Measurements from ENCODE around the gene BRD3.

Gene BRD3

DNA sequence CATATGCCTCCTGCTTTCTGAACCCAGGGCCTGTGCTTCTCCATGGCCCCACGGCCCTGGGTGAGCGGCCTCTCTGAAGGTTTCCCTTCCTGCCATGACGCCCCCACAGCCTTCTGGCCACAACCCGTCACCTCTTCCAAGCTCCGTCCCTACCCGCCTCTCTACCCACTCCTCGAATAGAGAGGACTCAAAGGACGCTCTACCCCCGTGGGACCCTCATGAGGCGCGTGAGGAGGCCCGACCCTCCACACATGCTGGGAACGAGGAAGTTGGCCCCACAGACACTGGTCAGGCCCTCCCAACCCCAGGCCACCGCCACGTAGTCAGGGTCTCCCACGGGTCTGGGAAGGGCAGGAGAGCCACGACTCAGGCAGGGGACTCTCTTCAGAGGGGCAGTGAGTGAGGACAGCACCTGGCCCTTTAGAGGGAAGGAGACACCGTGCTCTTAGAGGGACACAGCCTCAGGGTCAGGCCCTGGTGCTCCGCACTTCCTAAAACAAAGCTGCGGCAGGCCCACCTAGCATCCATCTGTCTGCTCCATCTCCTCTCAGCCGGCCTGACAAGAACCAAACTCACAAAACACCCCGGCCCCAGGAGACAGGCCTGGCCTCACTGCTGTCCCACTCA lies 5.3 kb downstream of the BRD3 start:
- DNase-seq, result no peak

DNA sequence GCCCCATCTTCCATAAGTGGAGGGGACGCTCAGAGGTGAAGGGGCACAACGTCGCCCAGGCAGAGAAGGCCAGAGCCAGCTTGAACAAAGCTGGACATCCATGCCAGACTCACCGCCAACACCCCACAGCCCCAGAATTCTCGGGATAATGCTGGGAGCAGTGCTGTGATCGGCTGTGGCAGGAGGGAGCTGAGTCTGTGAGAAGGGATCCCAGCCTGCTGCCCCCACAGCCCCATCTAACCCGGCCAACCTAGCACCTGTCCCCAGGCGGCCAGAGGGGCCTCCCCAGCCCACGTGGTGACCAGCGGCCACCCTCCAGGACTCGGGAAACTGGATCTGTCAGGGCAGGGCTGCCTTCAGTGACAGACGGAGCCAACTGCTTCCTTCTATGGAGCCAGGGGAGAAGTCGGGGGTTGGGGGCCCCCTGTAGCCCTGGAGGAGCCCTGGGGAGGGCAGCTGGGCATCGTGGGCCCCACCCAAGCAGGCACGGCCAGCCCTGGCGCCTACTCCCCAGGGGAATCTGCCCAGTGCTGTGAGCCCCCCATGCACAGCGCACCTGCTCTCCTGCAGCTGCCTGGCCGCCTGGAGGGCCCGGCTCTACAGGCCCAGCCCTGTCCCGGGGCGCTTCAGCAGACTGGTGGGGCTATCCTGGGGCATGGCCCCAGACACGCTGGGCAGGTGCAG lies 6.0 kb downstream of the BRD3 start:
- TF ChIP-seq POLR2A (IDR thresholded peaks at IDR 0.05; ENCODE audit: low read length) (no peak), GATA1 (IDR thresholded peaks at IDR 0.05; ENCODE audit: low read depth, low read length) (no peak)
- DNase-seq, result no peak

More for the DNA sequence above, 5.3 kb downstream of the BRD3 start:
- TF ChIP-seq GATA1 (IDR thresholded peaks at IDR 0.05; ENCODE audit: low read depth, low read length) (no peak), POLR2A (IDR thresholded peaks at IDR 0.05; ENCODE audit: low read length) (no peak)

DNA sequence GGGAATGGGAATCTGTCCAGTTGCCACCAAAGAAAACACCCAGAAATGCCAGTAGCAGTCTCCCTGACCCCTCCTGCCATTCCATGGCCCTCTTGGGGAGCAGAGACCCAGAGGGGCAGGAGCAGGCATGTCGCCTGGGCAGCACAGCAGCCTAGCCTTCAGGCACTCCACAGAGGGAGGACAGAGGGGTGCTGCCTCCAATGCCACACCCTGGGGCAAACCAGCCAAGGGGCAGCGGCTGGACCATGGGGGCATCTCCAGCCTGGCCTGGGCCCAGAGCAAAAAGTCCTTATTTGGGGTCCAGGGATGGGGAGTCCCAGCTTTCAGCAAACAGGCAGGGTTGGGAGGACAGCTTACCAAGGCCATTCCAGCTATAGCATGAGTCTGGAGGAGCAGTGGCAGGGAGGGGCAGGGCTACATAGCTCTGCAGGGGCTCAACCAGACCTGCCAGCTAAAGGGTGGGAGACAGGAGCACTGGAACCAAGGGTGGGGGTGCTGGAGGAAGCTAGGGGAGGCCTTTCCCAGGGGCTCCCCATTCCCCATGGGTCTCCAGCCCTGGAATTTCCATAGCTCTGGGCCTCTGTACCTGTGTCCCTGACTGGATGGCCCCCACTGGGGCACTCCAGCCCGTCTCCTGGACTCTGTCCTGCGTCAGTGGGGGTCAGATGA lies 6.7 kb downstream of the BRD3 start:
- no peak for DNase-seq
- TF ChIP-seq GATA1 (IDR thresholded peaks at IDR 0.05; ENCODE audit: low read depth, low read length) (no peak), POLR2A (IDR thresholded peaks at IDR 0.05; ENCODE audit: low read length) (no peak)

DNA sequence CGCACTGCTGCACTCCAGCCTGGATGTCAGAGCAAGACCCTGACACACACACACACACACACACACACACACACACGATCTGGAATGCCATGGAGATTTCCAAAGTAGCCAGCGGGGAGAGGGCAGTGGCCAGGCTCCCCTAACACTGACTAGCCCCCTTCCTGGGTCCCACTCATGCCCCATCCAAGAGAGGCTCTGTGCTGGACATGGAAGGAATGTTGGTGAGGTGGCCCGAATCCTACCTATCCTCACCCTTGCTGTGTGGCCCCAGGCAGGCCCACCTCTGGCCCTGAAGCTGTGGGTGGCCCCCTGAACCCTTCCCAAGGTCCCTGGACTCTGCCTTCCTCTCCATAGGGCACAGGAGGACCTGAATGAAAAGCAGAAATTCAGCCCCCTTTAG lies 7.3 kb downstream of the BRD3 start:
- TF ChIP-seq POLR2A (IDR thresholded peaks at IDR 0.05; ENCODE audit: low read length) (no peak), GATA1 (IDR thresholded peaks at IDR 0.05; ENCODE audit: low read depth, low read length) (no peak)

DNA sequence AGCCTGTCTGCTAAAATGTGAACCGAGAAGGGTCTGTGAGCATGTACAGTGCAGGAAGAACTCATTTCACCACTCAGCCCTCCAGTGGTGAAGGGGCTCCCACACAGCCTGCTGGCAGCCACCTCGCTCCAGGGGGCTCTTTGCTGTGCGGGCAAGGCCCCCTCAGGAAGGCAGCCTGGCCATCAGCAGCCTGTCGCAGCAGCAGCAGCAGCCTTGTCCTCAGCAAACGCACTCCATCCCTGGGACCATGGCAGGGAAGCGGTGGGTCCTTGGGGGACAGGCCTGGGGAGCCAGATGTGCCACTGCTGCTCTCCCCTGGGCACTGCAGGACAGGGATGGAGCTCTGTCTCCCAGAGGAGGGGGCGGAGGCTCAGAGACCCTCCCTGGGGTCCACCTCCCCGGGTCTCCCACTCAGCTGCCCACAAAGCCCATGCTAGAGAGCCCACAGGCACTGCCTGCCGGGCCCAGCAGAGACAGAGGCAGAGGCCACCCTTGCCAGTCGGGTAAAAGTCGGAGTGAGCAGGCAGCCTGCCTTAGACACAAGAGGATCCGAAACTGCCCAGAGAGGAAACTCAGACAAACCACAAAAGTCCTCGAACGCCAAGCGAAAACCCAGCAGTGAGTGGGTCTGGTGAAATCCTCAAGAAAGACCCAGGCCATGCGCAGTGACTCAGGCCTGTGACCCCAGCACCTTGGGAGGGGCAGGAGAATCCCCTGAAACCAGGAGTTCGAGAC lies 8.0 kb downstream of the BRD3 start:
- no peak for TF ChIP-seq GATA1 (IDR thresholded peaks at IDR 0.05; ENCODE audit: low read depth, low read length)
- TF ChIP-seq POLR2A (IDR thresholded peaks at IDR 0.05; ENCODE audit: low read length), result no peak
- no peak for DNase-seq

More for the DNA sequence above, 7.3 kb downstream of the BRD3 start:
- DNase-seq, result no peak

DNA sequence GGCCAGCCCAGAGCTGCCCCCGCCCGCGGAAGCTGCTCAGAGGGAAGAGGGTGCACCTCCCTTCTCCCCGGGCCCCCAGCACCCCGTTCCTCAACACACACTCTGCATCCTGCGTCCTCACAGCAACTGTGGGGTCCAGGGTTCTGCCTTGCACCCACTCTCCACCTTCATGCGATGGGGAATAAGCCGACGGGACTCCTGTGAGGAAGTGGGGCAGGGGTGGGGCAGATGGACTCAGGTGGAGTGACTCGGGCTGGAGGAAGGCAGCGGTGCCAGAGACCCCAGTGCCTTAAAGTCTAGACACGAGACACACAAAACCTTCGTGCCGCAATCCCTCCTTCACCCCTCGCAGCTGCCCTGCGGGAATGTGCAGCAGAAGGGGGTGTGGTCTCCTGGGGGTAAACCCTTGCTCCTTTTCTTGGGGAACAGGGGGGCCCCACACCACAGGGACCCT lies 8.6 kb downstream of the BRD3 start:
- DNase-seq, result no peak
- TF ChIP-seq POLR2A (IDR thresholded peaks at IDR 0.05; ENCODE audit: low read length), result no peak
- TF ChIP-seq GATA1 (IDR thresholded peaks at IDR 0.05; ENCODE audit: low read depth, low read length), result no peak

DNA sequence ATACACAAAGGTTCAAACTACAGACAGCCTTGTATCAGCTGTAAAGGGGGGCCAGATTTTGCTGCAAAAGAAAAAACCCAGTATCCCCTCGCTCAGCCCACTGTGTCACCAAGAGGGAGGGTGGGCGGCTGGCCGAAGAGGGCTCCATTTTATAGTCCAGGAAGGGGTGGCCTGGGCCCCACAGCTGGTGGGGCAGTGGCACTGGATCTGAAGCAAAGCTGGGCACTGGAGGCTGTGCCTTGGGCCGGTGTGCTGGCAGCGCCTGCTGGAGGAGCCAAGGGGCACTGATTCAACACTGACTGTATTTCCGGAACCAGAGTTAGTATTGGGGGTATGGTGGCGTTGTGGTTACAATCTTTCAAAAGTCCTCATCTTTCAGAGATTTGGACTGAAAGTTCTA lies 9.1 kb downstream of the BRD3 start:
- TF ChIP-seq GATA1 (IDR thresholded peaks at IDR 0.05; ENCODE audit: low read depth, low read length) (no peak), POLR2A (IDR thresholded peaks at IDR 0.05; ENCODE audit: low read length) (no peak)
- no peak for DNase-seq

DNA sequence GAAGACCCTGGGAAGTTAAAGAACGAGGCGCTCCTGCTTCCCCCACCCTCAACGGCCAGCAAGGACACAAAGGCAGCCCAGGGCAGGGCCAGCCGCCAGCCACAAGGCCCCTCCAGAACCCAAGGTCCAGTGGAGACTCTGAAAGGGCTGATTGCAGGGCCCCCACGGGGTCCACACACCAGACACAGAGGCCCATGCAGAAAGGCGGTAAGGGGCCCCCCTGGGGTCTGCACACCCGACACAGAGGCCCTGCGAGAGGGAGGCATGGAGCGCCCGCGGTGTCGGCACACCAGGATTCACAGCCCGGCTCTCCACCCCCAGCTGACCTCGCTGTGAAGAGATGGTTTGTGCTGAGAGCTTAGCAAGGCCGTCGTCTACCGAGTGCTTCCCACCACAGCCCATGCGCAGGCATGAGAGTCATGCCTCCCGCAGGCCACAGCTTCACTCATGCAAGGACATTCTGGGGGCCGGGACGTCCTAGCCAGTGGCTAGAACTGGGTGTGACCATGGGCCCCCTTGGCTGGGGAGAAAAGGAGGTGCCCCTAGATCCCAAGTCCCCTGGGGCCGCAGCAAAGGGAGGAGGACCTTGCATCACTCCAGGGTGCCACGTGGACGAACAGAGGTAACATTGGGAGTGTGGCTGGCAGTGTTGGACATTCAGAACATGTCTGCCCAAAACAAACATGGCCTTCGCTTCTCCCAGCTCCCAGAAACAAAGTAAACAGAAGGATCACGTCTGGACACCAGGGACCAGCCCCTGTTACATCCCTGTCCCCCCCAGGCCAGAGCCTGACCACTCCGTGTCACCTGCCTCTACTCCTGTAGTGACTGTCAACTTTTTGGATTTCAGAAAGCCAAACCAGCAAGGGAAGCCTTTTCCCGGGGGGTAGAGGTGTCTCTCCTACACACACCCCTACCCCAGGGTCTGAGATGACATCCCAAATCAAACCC lies 9.8 kb downstream of the BRD3 start:
- TF ChIP-seq GATA1 (IDR thresholded peaks at IDR 0.05; ENCODE audit: low read depth, low read length), result no peak
- no peak for TF ChIP-seq POLR2A (IDR thresholded peaks at IDR 0.05; ENCODE audit: low read length)
- DNase-seq, result no peak

DNA sequence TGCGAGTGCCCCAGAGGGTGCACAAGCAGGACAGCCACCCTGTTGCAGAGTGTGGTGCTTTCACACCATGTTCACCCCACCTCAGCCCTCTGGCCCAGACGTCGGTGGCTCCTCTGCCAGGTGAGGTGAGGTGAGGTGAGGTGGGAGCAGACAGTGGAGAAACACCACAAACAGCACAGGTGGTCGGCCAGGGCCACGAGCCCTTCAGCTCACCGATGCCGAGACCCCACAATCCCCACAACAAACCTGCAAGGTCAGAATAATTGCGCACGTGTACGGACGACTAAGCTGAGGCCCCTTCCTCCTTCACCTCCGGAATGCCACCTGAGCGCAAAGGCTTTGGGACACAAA lies 10.5 kb downstream of the BRD3 start:
- TF ChIP-seq GATA1 (IDR thresholded peaks at IDR 0.05; ENCODE audit: low read depth, low read length) (no peak), POLR2A (IDR thresholded peaks at IDR 0.05; ENCODE audit: low read length) (no peak)
- DNase-seq, result no peak

DNA sequence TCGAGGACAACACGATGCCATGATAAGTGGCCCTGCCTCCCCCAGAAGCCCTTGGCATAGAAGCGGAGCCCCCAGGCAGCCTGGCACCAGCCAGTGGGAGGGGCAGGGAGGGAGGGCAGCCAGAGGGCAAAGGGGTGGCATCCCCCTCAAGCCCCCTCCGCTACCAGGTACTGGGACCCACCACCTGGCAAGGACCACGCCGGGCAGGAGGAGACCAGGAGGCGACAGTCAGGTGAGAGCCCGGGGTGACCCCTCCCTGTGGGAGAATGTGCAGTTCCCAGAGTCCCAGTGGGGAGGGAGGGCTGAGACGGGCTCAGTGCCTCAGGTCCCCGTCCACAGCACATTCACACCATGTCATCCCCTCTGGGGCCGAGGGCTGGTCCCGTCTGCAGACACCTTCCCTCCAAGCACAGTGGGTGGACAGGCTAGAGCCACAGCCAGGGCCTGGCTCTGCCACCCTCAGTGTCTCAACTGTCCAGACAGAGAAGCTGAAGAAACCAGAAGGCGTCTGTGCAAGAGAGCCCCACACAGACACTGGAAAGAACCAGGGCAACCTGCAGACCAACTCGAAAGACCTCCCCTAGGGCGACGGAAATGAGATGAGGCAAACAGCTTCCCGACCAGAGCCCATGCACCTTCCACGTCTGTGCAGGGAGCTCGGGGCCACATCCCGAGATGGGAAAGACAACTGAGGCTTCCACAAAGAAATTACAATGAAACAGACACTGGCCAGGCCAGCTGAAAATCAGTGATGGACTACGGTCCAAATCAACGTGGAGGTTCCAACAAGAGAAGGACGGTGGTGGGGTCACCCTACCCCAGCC lies 11.1 kb downstream of the BRD3 start:
- no peak for DNase-seq
- TF ChIP-seq GATA1 (IDR thresholded peaks at IDR 0.05; ENCODE audit: low read depth, low read length) (no peak), POLR2A (IDR thresholded peaks at IDR 0.05; ENCODE audit: low read length) (no peak)

DNA sequence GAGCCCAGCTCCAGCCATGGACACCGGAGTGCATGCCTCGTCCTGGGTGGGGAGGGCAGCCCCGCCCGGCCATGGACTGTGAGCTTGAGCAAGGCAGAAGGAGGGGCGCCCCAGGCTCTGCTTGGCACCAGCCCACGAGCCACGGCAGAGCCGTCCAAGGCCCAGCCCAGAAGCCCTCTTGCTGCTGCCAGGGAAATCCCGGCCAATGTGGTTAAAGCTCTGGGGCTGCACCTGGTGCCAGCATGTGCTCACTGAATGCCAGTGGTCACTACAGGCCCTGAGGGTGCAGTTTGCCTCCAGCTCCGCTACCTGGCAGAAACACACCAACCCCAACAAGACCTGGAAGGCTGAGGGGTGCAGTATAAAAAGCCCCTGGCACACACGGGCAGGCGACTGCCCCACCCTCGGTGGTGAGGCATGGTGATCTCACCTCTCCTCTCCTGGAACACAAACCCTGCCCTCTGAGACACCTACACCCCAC lies 11.8 kb downstream of the BRD3 start:
- no peak for TF ChIP-seq POLR2A (IDR thresholded peaks at IDR 0.05; ENCODE audit: low read length)
- no peak for TF ChIP-seq GATA1 (IDR thresholded peaks at IDR 0.05; ENCODE audit: low read depth, low read length)
- peak; percentile 26 to 33 for DNase-seq

All from erythroblast (primary cell).